CD4-positive, CD25-positive, alpha-beta regulatory T cell (primary cell): Measurements from ENCODE around the gene ALG5. TPM values are rescaled to one million over a fixed set of nuclear protein-coding genes. Genes with fewer than 3 reads are reported as not detected.

Source experiments
- ATAC-seq, 2 donors: fragments of 150-1000 bp; cut with Tn5 transposase; one replicate each; pipeline ENCODE4 v1.10.0; 2021; ENCODE audit warnings: low read depth in 2 of 2, moderate number of reproducible peaks in 2 of 2, moderate library complexity in 1 of 2
- DNase-seq, 3 donors: peaks; one replicate each; pipeline versions ENCODE4 v3.0.0 to v3.0.0-alpha.2; 2012 to 2022; ENCODE audit warnings: mixed read lengths in 1 of 3
- H3K27ac ChIP-seq: one replicate; pipeline ENCODE4 v1.7.0; 2013; ENCODE audit warnings: mild to moderate bottlenecking, low read length; ENCODE audit not compliant: insufficient read depth, poor library complexity, severe bottlenecking
- H3K27me3 ChIP-seq: one replicate; pipeline ENCODE4 v1.7.0; 2013; ENCODE audit warnings: low read length; ENCODE audit not compliant: control insufficient read depth, insufficient read depth
- H3K36me3 ChIP-seq: one replicate; pipeline ENCODE4 v1.7.0; 2013; ENCODE audit warnings: mild to moderate bottlenecking, low read length, moderate library complexity; ENCODE audit not compliant: control insufficient read depth, insufficient read depth
- H3K4me1 ChIP-seq: 2 replicates; pipeline ENCODE4 v1.7.0; 2013; ENCODE audit warnings: mild to moderate bottlenecking, low read length; ENCODE audit not compliant: insufficient read depth, control insufficient read depth, poor library complexity, severe bottlenecking
- H3K4me3 ChIP-seq: one replicate; pipeline ENCODE4 v1.7.0; 2013; ENCODE audit warnings: low read depth, mild to moderate bottlenecking, low read length, moderate library complexity
- H3K9me3 ChIP-seq, 2 experiments: 1 replicate in 1 of 2; 2 replicates in 1 of 2; pipeline ENCODE4 v1.7.0; 2013; ENCODE audit warnings: low read length in 2 of 2, mild to moderate bottlenecking in 1 of 2, moderate library complexity in 1 of 2; ENCODE audit not compliant: control insufficient read depth in 2 of 2
- H3K27ac Mint-ChIP-seq, 3 donors: one replicate each; pipeline ENCODE4 v1.8.0; 2020 to 2022; ENCODE audit warnings: mild to moderate bottlenecking in 3 of 3, mixed read lengths in 3 of 3, moderate library complexity in 2 of 3
- H3K27me3 Mint-ChIP-seq: one replicate; pipeline ENCODE4 v1.8.0; 2022; ENCODE audit warnings: mild to moderate bottlenecking, mixed read lengths
- H3K36me3 Mint-ChIP-seq: one replicate; pipeline ENCODE4 v1.8.0; 2020; ENCODE audit warnings: mixed read lengths
- H3K4me1 Mint-ChIP-seq, 4 donors: one replicate each; pipeline ENCODE4 v1.8.0; 2020 to 2022; ENCODE audit warnings: mixed read lengths in 4 of 4, mild to moderate bottlenecking in 1 of 4
- H3K4me3 Mint-ChIP-seq, 4 donors: one replicate each; pipeline ENCODE4 v1.8.0; 2020 to 2022; ENCODE audit warnings: mild to moderate bottlenecking in 4 of 4, mixed read lengths in 4 of 4, moderate library complexity in 3 of 4
- H3K9me3 Mint-ChIP-seq, 7 donors: one replicate each; pipeline ENCODE4 v1.8.0; 2020 to 2022; ENCODE audit warnings: mixed read lengths in 7 of 7, mild to moderate bottlenecking in 3 of 7, moderate library complexity in 2 of 7
- polyA plus RNA-seq, 4 donors: library from polyadenylated mRNA; unstranded; fragments of 300-500 nt; fragmentation: Illumina TruSeq; gene quantifications; one replicate each; pipeline ENCODE4 v1.2.3, GENCODE V29; 2021
- total RNA-seq: library from RNA; stranded (reverse); gene quantifications from one replicate; pipeline ENCODE4 v1.2.3, GENCODE V29; 2022

ALG5 gene
- total and polyA plus RNA-seq, 5 donors from 2014 or later, result 20.1 to 97.7 (median 76.6) TPM

- DNase-seq (no peak), ATAC-seq (no peak)
- Mint-ChIP-seq H3K36me3 (no peaks in the 10 kb centered on the region), H3K9me3 (peaks cover 0 to 3% (median 0%) of the 10 kb centered on the region in 7 donors), H3K4me3 (no peak overlapping the region), H3K27ac (no peak overlapping the region), H3K4me1 (no peaks in the 10 kb centered on the region), H3K27me3 (peaks cover 15% of the 10 kb centered on the region)
- peaks cover 1% of the 10 kb centered on the region for H3K27me3 ChIP-seq
- H3K36me3 ChIP-seq, result no peaks in the 10 kb centered on the region
- no peaks in the 10 kb centered on the region for H3K4me1 ChIP-seq
- H3K4me3 ChIP-seq, result no peak overlapping the region
- H3K9me3 ChIP-seq, result no peaks in the 10 kb centered on the region
- H3K27ac ChIP-seq, result no peak overlapping the region
Observed at GRCh38 chr13:36905944-36906343, 93.2 kb downstream of the ALG5 start.

GRCh38 chr13:36903925-36904595 lies 95.1 kb downstream of the ALG5 start:
- no peak overlapping the region for H3K27ac ChIP-seq
- no peaks in the 10 kb centered on the region for H3K36me3 Mint-ChIP-seq
- ATAC-seq, result no peak

More at GRCh38 chr13:36903925-36904595, 95.1 kb downstream of the ALG5 start:
- H3K27me3 ChIP-seq, result peaks cover 1% of the 10 kb centered on the region
- Mint-ChIP-seq H3K27ac (no peak overlapping the region), H3K4me3 (no peak overlapping the region), H3K27me3 (peaks cover 23% of the 10 kb centered on the region), H3K4me1 (no peaks in the 10 kb centered on the region), H3K9me3 (peaks cover 0 to 3% (median 0%) of the 10 kb centered on the region in 7 donors)
- DNase-seq, result no peak
- no peaks in the 10 kb centered on the region for H3K4me1 ChIP-seq
- no peak overlapping the region for H3K4me3 ChIP-seq
- no peaks in the 10 kb centered on the region for H3K36me3 ChIP-seq
- no peaks in the 10 kb centered on the region for H3K9me3 ChIP-seq

Other genes starting within 250 kb of the ALG5 start
- gene RFXAP, start 180.1 kb downstream of the ALG5 start, total RNA-seq, result 7.1 TPM
- gene RFXAP, start 180.1 kb downstream of the ALG5 start, polyA plus RNA-seq, result 1 to 10 TPM; 2.4 to 2.5 (median 2.5) TPM
- gene SMAD9, start 79.1 kb downstream of the ALG5 start, total RNA-seq, result 0.15 TPM
- under 1 TPM in 2 of 4 donors, not detected in 2; 0.06 to 0.08 TPM for gene SMAD9, start 79.1 kb downstream of the ALG5 start, polyA plus RNA-seq
- gene EXOSC8, start 1.4 kb upstream of the ALG5 start, total RNA-seq, result 55.8 TPM
- gene EXOSC8, start 1.4 kb upstream of the ALG5 start, polyA plus RNA-seq, result 10 to 100 TPM; 59.2 to 74.2 (median 64.5) TPM
- 86.4 TPM for gene SUPT20H, start 60.3 kb upstream of the ALG5 start, total RNA-seq
- gene SUPT20H, start 60.3 kb upstream of the ALG5 start, polyA plus RNA-seq, result 10 to 100 TPM; 48.2 to 54.4 (median 52.5) TPM
- gene CSNK1A1L, start 106.3 kb upstream of the ALG5 start, total RNA-seq, result not detected
- gene CSNK1A1L, start 106.3 kb upstream of the ALG5 start, polyA plus RNA-seq, result not detected